ENCODE measurements around the gene ATG101.

ATG101 gene, protein sequence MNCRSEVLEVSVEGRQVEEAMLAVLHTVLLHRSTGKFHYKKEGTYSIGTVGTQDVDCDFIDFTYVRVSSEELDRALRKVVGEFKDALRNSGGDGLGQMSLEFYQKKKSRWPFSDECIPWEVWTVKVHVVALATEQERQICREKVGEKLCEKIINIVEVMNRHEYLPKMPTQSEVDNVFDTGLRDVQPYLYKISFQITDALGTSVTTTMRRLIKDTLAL

DNA sequence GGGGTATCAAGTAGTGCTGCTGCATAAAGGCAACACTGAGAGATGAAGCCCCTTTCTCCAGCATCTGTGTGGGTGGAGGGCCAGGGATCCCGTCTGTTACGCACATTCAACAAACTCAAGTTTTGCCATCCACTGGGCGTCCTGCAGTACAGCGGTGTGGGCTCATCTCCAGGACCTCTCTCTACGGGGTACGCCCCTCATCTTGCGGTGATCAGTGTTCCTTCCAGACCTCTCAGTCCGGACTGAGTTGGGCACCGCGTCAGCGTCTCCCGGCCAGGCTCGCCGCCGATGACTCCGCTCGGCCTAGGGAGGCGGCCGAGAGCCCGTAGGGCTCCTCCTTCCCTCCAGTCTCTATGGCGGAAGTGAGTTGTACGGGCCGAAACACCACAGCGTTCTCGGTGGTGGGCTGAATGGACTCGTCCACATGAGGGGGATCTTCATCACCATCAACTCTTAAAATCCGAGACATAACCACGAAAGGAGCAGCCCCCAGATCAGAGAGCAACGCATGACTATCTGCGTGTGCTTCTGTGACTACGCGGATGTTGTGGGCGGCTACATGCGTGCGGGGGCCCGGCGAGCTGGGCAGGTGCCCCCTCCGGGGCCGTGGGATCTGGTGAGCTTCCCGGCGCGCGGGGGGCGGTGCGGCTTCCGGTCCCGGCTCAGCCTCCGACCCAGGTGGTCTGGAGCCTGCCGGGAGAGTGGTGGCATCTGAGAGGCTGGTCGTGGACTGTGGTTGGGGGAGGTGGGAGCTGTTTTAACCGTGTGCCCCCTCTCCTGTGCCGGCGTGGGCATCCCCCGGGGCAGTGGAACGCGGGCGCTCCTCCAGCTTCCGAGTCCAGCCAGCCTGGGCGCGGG lies at the start of gene ATG101:
Gene ATG101, plus strand, starts transcription at position 652 of the 858 bp plus-strand sequence. CDS start 3,673 bp downstream, outside the sequence.
- DNase-seq (ENCODE audit: low read depth) = peak; percentile 93

DNA sequence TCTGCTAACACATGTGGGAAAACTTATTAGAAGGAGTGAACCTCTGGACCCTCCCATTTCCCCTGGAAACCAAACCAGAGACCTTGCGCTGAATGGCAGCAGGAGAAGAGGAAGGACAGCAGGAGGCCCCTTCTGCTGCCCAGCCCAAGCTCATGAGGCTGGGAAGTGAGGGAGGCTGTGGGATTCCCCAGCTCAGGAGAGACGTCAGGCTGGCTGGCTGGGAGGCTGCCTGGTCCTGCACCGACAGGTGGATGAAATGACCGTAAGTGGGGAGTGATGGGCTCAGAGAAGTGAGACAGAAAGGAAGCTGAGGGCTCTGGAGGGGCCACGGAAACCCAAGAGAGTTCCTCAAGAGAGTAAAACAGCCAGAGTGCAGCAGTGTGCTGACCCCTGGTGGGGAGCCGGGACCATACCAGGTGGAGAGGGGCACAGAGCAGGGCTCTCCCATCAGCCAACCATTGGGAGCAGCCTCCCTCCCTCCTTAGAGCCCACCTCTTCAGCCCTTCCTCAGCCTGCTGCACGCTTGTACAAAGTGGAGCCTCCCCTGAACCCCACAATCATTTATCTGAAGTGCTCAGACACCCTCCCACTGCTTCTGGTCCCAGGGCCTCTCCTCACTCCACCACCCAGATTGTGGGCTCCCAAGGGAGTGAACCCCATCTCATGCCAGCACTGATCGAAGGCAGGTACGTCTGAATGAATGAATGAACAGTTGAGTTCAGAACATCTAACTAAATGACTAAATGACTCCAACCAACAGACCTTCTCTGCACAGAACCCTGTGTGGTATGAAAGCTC lies 49.0 kb upstream of the ATG101 start:
- no peak for DNase-seq (ENCODE audit: low read depth)

DNA sequence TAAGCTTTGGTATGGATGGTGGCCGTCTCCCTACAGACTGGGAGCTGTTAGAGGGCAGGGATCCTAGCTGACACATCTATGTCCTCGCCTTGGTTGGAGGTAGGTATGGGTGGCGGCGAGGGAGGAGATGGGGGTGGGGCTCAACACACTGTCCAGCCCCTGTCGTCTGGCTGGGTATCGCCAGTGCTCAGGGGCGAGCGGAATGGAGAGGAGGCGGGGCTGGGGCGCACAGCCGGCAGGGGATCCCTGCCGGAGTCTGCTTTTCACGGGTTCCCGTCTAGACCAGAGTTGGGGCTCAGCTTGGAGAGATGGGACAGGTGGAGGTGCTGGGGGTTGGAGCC lies 47.0 kb upstream of the ATG101 start:
- no peak for DNase-seq (ENCODE audit: low read depth)

DNA sequence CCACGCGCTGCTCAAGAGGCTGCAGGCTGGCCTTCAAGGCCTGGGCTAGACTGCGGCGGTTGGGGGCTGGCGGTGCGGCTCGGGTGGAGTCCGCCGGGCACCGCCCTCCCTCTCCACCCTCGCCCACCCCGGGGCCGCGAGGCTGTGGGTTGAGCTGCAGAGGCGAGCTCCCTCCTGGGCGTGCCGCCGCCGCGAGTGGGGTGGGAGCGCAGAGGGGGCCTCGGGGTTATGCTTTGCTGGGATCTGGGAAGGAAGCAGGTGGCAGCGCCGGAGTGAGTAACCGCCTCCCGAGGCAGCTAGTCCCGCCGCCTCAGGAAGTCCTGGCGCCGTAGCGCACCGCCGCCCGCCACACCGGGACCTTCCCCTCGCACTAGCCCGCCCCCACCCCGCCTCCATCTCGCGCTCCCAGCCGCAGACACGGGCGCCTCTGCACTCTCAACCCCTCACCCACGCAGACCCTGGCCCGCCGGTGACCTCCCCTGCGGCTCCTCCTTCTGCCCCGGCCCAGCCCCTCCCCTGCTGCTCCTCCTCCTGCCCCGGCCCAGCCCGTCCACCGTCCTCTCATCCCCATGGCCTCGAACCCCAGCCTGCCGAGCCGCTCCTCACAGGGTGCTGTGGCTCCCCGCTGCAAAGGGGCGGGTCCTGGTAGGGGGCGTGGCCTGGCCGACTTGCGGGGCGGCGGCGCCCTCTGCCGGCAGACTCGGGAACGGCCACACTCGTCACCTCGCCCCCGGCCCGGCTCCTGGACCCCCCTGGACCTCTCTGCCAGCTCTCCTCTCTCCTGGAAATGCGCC lies 46.4 kb upstream of the ATG101 start:
- no peak for DNase-seq (ENCODE audit: low read depth)

DNA sequence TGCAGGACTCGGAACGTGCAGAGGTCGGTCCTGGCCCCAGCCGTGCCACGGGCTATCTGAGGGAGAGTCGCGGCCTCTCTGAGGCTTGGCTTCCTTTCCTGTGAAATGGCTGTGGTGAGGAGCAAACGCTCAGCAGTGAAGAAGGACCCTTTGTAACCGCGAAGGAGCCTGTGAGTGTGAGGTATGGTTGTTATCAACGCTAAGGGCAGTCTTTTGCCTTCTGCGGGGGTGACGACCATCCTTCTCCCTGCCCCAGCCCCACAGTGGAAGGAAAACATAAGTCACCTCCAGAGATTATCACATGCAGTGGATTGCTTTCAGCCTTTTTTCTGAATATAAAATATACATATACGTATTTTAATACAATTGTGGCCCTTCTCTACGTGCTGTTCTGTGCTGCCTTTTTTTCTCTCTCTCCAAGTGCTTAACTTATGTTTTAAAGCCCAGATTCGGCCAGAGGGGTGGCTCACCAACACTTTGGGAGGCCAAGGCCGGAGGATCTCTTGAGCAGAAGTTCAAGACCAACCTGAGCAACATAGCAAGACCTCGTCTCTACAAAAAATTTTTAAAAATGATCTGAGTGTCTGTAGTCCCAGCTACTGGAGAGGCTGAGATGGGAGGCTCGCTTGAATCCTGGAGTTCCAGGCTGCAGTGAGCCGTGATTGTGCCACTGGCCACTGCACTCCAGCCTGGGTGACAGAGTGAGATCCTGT lies 45.6 kb upstream of the ATG101 start:
- DNase-seq (ENCODE audit: low read depth) = no peak

DNA sequence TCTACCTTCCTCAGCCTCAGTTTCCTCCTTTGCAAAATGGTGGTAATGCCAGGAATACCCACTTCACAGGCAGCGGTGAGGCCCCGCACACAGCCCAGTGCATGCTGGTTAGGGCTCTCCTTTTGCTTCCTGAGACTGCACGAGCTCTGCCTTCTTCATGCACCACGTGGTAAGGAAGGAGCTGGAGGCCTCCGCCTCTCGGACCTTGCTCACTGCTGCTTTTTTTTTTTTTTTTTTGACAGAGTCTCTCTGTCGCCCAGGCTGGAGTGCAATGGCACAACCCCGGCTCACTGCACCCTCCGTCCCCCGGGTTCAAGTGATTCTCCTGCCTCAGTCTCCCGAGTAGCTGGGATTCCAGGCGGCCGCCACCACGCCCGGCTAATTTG lies 44.9 kb upstream of the ATG101 start:
- no peak for DNase-seq (ENCODE audit: low read depth)

DNA sequence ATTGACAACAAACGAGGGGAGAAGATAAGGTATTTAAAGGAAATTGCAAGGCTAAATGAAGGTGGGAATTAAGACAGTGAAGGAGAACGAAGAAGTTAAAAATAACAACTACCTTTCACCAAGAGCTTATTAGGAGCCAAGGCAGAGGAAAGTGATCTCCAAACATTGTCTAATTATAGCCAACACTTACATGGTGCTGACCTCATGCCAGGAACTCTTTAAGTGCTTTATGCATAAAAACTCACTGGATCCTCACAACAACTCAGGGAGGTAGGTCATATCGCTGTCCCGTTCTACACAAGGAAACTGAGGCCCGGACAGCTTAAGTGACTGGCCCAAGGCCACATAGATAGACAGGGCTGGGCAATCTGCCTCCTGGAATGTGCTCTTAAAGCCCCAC lies 43.5 kb upstream of the ATG101 start:
- no peak for DNase-seq (ENCODE audit: low read depth)

DNA sequence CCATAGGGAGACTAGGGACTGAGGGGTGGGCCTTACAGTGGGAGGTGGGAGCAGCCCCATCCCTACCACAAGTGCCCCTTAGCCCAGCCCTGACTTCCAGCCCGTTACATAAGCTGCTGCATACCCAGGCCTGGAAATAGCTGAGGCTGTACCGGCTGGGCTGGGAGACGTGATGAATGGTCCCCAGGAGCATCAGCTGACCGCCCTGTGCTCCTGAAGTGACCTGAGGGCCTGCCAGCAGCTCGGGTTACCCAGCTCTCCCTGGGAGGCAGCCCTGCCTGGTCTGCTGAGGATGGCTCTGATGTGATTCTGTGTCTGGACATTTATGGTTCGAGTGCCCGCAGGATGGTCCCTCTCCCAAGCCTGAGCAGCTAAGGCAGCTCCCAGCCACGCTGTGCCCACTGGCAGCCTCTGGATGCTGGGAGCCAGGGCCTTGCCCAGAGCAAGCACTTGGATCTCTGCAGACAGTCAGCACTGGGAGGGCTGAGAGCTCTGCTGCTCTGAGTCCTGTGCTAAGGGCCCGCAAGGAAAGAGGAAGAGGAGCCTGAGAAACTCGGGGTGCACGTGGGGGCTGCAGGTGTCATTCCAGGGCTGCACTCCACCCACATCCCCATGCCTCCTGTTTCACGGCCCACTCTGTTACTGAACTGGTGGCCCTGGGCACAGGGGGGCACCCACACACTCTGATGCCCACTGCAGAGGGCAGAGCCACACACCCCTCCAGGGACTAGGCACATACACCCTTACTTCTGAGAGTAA lies 42.5 kb upstream of the ATG101 start:
- DNase-seq (ENCODE audit: low read depth) = no peak

DNA sequence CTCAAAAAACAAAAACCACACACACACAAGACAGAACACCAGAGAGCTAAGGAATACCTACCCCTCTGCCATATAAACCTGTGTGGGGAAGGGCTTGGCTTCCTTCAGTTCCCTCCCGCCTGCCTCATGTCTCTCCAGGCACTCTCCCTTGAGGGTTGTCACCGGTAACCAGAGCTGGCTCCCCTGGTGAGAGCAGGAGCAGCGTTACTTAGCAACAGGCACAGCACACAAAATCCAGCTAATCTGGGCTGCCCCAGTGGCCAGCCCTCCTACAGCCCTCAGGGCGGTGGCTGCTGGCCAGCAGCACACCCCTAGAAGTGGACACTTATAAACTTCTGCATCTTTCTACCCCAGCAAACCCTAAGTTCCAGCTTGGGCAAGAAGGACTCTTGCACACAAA lies 40.1 kb upstream of the ATG101 start:
- DNase-seq (ENCODE audit: low read depth) = no peak

DNA sequence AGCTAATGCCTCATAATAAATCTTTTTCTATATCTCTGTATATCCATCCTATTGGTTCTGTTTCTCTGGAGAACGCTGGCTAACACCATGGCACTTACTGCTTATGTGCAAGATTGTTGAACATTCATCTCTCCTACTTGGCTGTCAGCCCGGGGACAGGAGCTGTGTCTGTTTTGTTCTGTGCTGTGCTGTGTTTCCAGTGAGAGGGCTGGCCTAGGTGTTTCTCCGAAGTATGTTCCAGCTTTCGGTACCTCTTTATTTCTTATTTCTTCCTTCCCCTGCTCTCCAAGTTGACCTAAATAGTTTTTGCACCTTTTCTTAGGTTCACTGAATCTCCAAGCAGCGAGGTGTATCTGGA lies 37.4 kb upstream of the ATG101 start:
- DNase-seq (ENCODE audit: low read depth) = no peak

DNA sequence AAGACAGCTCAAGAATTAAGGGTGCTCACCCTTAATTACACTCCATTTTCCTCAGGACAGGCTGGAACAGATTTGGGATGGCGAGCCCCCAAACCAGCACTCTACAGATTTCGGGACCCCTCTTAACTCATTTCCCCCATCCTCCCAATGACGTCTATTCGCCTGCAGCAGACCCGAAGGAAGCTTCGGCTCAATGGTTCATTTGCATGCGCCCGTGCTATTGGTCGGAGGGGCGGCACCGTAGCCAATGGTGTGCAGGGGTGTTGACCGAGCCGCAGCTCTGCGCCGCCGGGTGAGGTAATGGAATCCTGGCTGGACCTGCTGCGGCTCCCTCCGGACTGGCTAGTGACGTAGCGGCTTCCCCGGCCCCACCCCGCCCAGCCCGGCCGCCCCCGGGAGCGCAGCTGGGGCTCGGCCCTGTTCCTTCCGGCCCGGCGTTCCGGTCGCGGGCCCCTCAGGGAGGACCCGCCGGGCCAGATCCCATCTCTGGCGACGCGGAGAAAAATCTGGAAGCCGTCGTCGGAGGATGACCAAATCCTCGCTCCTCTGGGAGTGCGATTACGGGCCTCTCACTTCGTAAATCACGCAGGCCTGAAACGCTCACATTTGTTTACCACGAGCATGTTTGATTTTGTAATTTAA lies 36.9 kb upstream of the ATG101 start:
- peak; percentile 72 for DNase-seq (ENCODE audit: low read depth)

DNA sequence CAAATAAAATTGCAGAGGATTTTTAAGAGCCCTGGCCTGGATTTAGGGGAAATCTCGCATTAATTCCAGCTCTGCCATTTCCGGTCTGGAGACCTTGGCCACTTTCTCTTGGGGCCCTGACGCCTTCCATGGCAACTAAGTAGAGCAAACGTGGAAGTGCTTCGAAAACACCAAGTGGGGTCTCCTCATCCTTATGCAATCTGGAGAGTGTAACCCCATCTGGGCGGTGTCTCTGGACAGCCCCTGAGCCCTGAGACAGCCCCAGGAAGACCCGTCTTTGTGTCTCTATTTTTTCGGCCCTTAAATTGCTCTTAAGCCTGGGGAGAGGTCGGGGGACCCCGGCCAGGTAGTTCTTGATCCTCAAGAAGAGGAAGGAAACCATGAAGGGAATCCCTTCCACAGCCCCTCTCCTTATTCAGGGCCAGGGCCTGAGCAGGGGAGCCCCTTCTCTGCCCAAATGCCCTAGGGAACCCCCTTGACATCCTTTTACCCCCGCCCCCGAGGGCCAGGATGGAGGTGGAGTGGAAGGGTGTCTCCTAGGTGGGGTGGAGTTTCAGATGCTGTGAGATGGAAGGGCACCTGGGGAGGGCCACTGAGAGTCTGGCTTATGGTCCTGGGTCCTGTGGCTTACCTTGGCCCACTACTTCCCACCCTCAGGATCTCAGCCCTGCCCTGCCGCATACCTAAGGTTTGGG lies 36.2 kb upstream of the ATG101 start:
- no peak for DNase-seq (ENCODE audit: low read depth)

DNA sequence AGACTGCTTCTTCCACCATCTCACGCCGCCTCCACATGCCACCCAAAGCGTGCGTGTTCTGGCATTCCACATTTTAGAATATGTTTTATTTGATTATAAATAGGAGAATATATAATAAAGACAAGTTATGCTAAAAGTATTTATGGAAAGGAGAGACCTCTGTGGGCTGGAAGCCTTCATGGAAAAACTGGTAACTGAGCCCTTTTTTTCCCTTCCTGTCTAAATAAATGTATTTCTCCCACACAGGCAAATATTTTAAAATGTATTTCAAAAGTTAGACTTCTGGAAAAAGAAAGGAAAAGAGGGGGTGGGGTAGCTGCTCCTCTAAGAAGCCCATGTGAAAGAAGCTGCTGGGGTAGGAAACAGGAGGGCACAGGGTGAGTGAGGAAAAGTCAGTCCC lies 34.6 kb upstream of the ATG101 start:
- DNase-seq (ENCODE audit: low read depth) = no peak

DNA sequence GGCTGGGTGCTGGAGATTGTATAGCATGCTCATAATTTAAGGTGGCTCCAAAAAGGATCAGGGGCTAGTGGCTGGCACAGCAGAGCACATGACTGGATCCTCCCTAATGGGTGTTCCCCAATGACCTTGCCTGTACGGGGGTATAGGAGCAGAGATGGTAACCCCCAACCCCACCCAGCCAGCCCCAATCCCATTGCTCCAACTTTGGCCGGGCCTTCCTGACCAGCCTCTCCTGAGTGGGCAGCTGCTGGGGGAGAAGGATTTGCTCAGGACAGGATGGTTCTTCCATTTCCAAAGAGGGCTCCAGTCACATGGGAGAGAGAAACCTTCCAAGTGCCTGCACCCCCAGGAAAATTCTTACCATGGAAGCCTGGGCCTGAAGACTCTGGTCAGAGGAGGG lies 33.9 kb upstream of the ATG101 start:
- no peak for DNase-seq (ENCODE audit: low read depth)

DNA sequence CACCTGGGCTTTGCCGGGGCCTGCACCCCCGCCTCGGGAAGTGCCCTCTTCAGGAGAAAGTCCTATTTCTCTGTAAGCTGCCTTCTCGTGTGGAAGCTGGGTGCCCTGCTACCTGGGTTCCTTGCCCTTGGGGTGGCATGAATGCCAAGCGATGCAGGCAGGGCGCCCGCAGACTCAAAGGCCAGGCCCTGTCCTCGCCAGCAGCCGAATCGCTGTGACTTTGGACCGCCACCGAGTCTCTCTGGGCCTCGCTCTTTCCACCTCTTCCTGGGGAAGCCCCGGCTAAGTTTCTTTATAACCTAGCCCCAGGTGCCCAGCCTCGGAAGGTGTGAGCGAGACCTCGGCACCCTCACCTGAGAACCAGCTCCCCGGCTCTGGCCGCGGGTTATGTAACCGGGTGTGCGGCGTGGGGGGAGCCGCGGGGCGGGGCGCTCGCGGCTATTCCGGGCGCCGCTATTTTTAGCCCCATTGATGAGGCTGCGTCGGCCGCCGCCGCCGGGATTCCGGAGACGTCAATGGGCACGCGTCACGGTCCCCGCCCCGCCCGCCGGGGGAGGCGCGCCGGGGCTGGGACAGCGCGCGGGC lies 33.1 kb upstream of the ATG101 start:
- no peak for DNase-seq (ENCODE audit: low read depth)

DNA sequence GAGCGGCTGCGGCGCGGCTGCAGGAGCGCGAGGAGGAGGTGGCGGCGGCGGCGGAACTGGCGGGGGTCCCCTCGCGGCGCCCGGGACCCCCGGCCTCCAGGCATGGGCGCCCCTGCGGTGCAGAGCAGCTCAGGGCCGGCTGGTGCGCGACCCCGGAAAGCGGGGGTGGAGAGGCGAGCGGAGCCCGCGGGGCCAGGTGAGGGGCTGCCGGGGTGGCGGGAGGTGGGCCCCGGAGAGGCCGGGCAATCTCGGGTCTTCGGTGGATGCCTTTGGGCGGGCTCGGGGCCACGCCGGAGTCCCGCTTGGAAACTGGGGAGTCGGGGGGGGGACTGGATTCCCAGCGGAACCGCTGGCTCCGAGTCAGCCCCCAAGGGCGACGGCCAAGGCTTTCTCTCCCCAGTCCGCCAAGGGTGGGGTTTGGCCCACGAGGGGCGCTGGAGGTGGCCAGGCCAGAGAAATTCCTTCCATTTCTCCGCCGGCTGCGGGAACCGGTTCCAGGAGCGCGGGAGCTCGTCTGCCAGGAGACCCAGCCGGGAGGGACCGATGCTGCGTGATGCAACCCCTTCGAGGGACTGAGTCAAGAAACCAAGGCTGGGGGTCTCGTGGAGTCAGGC lies 32.4 kb upstream of the ATG101 start:
- no peak for DNase-seq (ENCODE audit: low read depth)

DNA sequence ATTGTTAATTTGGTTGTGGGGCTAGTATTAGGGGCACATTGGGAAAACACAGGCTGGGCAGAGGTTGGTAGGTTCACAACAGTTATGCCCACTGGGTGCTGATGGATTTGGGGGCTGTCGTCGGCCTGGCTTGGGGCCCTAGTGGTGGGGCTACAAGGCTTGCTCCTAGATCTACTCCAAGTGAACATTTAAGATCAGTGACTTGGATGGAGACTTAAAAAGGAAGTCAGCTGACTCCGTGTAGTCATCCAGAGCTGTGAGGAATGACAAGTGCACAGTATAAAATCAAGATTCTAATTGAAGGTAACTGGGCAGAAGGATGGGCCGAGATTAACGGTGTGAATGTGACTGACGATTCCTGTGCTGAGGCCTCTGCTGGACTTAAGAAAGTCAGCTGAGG lies 31.3 kb upstream of the ATG101 start:
- no peak for DNase-seq (ENCODE audit: low read depth)

DNA sequence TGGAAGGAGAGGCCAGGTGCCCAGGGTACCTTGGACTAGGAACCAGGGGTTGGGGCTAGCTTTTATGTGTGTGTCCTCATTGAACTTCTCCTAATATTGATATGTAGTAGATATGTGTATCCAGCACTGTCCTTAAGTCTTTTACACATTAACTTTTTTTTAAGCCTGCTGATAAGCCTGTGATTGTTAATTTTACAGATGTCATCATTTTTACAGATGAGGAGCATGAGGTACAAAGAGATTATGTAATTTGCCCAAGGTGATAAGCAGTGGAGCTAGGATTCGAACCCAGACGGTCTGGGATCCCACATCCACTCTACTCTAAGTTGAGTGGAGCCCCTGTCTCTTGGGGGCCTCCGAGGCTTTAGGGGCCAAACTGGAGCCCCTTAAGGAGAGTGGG lies 28.7 kb upstream of the ATG101 start:
- no peak for DNase-seq (ENCODE audit: low read depth)

DNA sequence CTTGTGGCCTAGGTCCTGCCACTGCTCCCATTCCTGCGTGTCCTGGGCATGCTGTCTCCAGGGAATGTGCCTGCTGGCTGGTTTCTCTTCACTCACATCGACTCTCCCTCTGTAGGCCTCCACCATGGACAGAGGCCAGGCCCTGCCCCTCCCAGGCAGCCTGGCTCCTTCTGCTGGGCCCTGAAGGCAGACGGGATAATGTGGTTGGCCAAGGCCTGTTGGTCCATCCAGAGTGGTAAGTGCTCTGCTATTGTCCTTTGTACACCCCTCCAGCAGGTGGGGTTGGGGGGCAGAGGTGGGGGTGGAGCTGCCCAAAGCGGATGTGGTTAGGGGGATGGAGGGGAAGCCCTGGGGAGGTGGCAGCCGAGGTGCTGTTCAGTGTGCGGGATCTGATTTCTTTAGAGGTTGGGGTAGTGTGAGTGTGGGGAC lies 28.1 kb upstream of the ATG101 start:
- DNase-seq (ENCODE audit: low read depth) = no peak

All from HS-27A (cell line).